Psoas muscle (tissue), 8 donors: ENCODE measurements around the gene DIP2C. TPM values are rescaled to one million over a fixed set of nuclear protein-coding genes. Genes with fewer than 3 reads are reported as not detected.

Experiments
- ATAC-seq, 4 donors: fragments of 200-7000 bp; cut with Tn5 transposase; one replicate each; pipeline ENCODE4 v1.9.1; 2020; ENCODE audit warnings: moderate library complexity in 3 of 4, mild to moderate bottlenecking in 2 of 4
- DNase-seq, 2 donors: peaks; one replicate each; pipeline ENCODE4 v3.0.0-alpha.2; 2020
- H3K27ac ChIP-seq: fragments of 200-600 bp; one replicate; pipeline ENCODE4 v1.8.0; 2022
- H3K27me3 ChIP-seq, 3 donors: fragments of 200-600 bp in 1 of 3; one replicate each; pipeline versions ENCODE4 v1.6.1 to v1.8.0; 2013 to 2022; ENCODE audit warnings: low read length in 2 of 3, mild to moderate bottlenecking in 2 of 3, moderate library complexity in 1 of 3; ENCODE audit not compliant: insufficient read depth in 3 of 3
- H3K36me3 ChIP-seq, 2 donors: fragments of 200-600 bp in 1 of 2; one replicate each; pipeline versions ENCODE4 v1.6.1 to v1.8.0; 2013 to 2022; ENCODE audit warnings: low read depth in 1 of 2, mild to moderate bottlenecking in 1 of 2, moderate library complexity in 1 of 2; ENCODE audit not compliant: insufficient read depth in 1 of 2
- H3K4me1 ChIP-seq: fragments of 200-600 bp; one replicate; pipeline ENCODE4 v1.8.0; 2022
- H3K4me3 ChIP-seq: fragments of 200-600 bp; one replicate; pipeline ENCODE4 v1.8.0; 2022; ENCODE audit warnings: mild to moderate bottlenecking
- H3K9me3 ChIP-seq: fragments of 200-600 bp; one replicate; pipeline ENCODE4 v1.8.0; 2022
- WGBS, 3 donors: extraction: QIAGEN DNeasy Blood & Tissue Kit; methylation state at CpG; one replicate each; pipeline versions ENCODE4 v1.1.6 to v1.1.7; 2013; 5-methylcytosine and 5-hydroxymethylcytosine counted together
- intact Hi-C, 2 donors: fragments of 100-400 bp; cut with DNase I; formaldehyde crosslinking; loops; one replicate each; pipeline versions ENCODE4 v1.11.0 to v1.14.2; 2022
- polyA plus RNA-seq, 3 donors: library from polyadenylated mRNA; stranded (reverse); fragments of 200-250 nt; gene quantifications; one replicate each; pipeline ENCODE4 v1.2.3, GENCODE V29; 2013
- total RNA-seq, 4 donors: library from RNA; stranded (reverse); fragmentation: NEBNext Ultra II Directional in 2 of 4; extraction: Animal tissue kit (Norgen Biotek cat#: 25700) in 2 of 4; gene quantifications; one replicate each; pipeline versions ENCODE4 v1.2.1 to v1.2.4, GENCODE V29; 2021 to 2023
- TF ChIP-seq, protein P1 (sequence below): fragments of 200-600 bp; IDR thresholded peaks from one replicate; pipeline ENCODE4 v1.8.0; 2022; ENCODE audit warnings: antibody characterized with exemption
- donor health status: healthy with polysubstance abuse.
- donor health status: DM: no; HTN: no; CAD: no; lungs with moderate emphysema.
- donor health status: Bipolar disorder and iron deficiency.
- donor health status: healthy.
- donor health status: DM: yes; HTN: yes; CAD: no.
- donor health status: DM: no; HTN: no; CAD: no.
- donor health status: DM: no; HTN: no; CAD: no.
- donor health status: DM: yes; HTN: yes; CAD: no.

DIP2C gene
- total and polyA plus RNA-seq, 7 donors = 7.7 to 32.0 (median 25.0) TPM

DNA sequence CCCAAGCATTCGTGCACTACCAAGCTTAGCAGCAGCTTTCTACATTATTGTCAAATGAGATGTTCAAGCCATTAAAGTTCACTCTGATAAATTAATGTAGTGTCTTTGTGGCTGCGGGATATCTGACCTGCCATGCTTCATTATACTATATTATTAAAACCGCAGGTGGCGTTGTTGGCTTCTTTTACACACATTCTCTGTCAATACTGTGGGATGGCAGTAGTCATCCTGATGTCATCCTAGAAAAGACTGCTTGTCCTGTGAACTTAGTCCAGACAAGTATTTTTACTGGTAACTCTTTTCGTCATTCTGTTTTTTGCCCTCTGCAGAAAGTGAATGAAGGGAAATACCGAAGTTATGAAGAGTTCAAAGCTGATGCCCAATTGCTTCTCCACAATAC is 450.4 kb downstream of the DIP2C start:
- DNase-seq = no peak
- no peak overlapping the region for H3K27ac ChIP-seq
- no peaks in the 10 kb centered on the region for H3K9me3 ChIP-seq
- H3K27me3 ChIP-seq = no peaks in the 10 kb centered on the region
- TF ChIP-seq, protein P1, sequence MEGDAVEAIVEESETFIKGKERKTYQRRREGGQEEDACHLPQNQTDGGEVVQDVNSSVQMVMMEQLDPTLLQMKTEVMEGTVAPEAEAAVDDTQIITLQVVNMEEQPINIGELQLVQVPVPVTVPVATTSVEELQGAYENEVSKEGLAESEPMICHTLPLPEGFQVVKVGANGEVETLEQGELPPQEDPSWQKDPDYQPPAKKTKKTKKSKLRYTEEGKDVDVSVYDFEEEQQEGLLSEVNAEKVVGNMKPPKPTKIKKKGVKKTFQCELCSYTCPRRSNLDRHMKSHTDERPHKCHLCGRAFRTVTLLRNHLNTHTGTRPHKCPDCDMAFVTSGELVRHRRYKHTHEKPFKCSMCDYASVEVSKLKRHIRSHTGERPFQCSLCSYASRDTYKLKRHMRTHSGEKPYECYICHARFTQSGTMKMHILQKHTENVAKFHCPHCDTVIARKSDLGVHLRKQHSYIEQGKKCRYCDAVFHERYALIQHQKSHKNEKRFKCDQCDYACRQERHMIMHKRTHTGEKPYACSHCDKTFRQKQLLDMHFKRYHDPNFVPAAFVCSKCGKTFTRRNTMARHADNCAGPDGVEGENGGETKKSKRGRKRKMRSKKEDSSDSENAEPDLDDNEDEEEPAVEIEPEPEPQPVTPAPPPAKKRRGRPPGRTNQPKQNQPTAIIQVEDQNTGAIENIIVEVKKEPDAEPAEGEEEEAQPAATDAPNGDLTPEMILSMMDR = no peak
- H3K4me1 ChIP-seq = no peaks in the 10 kb centered on the region
- intact Hi-C loops = no loop called here
- 91 to 96% (median 93%) methylated on average over 6 of the region's 6 CpGs for WGBS, 3 donors
- no peak overlapping the region for H3K4me3 ChIP-seq
- peaks cover 3 to 70% of the 10 kb centered on the region in 2 donors for H3K36me3 ChIP-seq
- ATAC-seq = no peak

DNA sequence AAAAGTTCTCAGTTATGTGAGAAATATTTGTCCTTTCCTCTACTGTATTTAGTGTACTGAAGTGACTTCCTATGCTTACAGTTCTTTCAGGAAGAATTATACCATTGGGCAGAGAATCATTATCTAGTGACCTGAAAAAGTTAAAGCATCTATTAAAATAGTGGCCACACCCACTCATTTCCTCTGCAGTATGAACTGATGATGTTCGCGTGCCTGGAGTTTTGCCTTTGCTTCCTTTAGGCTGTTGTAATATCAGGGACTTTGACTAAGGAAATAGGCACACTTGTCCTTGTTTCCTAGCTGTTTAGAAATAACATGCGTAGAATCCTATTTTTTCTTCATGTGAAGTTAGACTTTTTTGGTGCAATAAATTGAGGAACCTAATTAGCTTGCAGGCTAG is 453.6 kb downstream of the DIP2C start:
- no peak overlapping the region for H3K27ac ChIP-seq
- H3K4me1 ChIP-seq = no peaks in the 10 kb centered on the region
- H3K36me3 ChIP-seq = peaks cover 0 to 41% of the 10 kb centered on the region in 2 donors
- intact Hi-C loops = no loop called here
- TF ChIP-seq, protein P1 = no peak
- no peak overlapping the region for H3K4me3 ChIP-seq
- H3K9me3 ChIP-seq = no peaks in the 10 kb centered on the region
- no peaks in the 10 kb centered on the region for H3K27me3 ChIP-seq
- DNase-seq = no peak
- WGBS, 3 donors = 72 to 83% (median 73%) methylated on average over 3 of the region's 3 CpGs
- ATAC-seq = no peak

DNA sequence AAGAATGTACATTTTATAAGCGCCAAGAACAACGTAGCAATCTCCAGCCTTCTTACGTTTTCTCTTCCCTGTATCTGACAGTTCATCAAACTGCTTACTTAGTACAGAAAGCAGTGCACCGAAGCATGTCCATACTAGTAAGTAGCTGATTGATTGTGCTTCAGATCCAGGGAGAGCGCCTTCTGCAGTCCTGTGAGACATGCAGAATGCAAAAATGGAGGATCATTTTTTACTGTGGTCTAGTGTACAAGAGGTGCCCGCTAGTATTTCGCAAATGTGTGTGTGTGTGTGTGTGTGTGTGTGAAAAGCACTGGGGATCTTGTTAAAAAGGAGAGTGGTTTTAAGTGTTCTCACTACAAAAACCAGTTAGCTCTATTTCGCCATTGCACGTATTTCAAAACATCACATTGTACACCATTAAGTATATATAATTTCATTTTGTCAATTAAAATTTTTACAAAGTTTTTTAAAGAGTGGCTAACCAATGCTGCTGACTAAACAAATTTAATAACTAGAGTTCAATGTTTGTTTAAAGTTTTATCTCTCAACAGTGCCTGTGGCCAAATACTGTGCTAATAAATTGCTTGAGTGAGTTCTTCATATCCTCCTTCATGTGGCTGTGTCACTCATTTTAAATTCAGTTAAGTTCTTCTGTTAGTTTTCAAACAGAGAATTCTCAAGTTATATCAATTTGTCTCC is 454.6 kb downstream of the DIP2C start:
- Histone ChIP-seq H3K4me3 (no peak overlapping the region), H3K4me1 (no peaks in the 10 kb centered on the region), H3K9me3 (no peaks in the 10 kb centered on the region), H3K27ac (no peak overlapping the region), H3K27me3 (no peaks in the 10 kb centered on the region), H3K36me3 (peaks cover 0 to 30% of the 10 kb centered on the region in 2 donors)
- intact Hi-C loops = no loop called here
- TF ChIP-seq, protein P1 = no peak
- WGBS, 3 donors = 94 to 95% (median 95%) methylated on average over 9 of the region's 9 CpGs
- ATAC-seq (no peak), DNase-seq (no peak)

DNA sequence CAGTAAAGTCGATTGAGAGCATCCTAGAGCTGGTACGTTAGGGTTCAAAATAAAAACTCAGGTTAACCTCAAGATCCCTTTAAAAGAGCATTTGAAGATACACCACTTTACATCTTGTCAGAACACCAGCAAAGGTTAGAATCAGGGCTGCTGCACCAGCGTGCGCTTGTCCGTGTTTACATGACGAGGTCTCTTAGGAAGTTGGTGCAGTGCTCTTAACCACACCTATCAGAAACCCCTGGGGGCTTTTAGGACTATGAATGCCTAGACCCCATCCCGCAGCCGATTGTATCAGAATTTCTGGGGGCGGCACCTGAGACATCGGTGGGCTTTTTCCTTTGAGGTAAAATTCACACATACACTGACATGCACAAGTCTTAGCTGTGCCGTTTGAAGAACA is 456.6 kb downstream of the DIP2C start:
- TF ChIP-seq, protein P1 = no peak
- H3K27ac ChIP-seq = no peak overlapping the region
- no peaks in the 10 kb centered on the region for H3K9me3 ChIP-seq
- no peak overlapping the region for H3K4me3 ChIP-seq
- ATAC-seq (no peak), DNase-seq (no peak)
- 94 to 95% (median 95%) methylated on average over 11 of the region's 11 CpGs for WGBS, 3 donors
- H3K27me3 ChIP-seq = no peaks in the 10 kb centered on the region
- H3K4me1 ChIP-seq = no peaks in the 10 kb centered on the region
- intact Hi-C loops = no loop called here
- H3K36me3 ChIP-seq = peaks cover 0 to 13% of the 10 kb centered on the region in 2 donors

DNA sequence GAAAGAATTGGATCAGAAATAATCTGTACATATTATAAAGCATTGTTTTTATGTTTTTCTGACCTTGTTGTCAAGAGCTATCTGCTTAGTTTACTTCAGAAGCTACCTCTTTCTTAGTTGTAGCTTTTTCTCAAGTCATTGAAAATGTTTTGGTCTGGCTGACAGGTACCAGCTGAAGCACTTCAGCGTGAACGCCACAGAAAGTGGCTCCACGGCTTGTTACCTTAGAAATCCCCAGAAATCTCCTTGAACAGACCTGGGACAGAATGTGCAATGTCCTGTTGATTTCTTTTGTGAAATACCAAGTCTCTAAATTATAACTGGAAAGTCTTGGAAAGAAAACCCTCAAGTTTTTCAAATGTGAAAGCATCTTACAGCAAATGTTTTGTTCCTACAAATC is 457.4 kb downstream of the DIP2C start:
- Histone ChIP-seq H3K36me3 (peaks cover 0 to 5% of the 10 kb centered on the region in 2 donors), H3K4me3 (no peak overlapping the region), H3K9me3 (no peaks in the 10 kb centered on the region), H3K4me1 (no peaks in the 10 kb centered on the region), H3K27me3 (no peaks in the 10 kb centered on the region), H3K27ac (no peak overlapping the region)
- intact Hi-C loops = no loop called here
- TF ChIP-seq, protein P1 = no peak
- 94 to 95% (median 94%) methylated on average over 3 of the region's 3 CpGs for WGBS, 3 donors
- ATAC-seq = no peak
- no peak for DNase-seq
